Measurements from ENCODE around the gene C5AR2.
A peak's percentile ranks its signal among the peaks of the same experiment; 100 is the strongest.

Gene C5AR2

DNA sequence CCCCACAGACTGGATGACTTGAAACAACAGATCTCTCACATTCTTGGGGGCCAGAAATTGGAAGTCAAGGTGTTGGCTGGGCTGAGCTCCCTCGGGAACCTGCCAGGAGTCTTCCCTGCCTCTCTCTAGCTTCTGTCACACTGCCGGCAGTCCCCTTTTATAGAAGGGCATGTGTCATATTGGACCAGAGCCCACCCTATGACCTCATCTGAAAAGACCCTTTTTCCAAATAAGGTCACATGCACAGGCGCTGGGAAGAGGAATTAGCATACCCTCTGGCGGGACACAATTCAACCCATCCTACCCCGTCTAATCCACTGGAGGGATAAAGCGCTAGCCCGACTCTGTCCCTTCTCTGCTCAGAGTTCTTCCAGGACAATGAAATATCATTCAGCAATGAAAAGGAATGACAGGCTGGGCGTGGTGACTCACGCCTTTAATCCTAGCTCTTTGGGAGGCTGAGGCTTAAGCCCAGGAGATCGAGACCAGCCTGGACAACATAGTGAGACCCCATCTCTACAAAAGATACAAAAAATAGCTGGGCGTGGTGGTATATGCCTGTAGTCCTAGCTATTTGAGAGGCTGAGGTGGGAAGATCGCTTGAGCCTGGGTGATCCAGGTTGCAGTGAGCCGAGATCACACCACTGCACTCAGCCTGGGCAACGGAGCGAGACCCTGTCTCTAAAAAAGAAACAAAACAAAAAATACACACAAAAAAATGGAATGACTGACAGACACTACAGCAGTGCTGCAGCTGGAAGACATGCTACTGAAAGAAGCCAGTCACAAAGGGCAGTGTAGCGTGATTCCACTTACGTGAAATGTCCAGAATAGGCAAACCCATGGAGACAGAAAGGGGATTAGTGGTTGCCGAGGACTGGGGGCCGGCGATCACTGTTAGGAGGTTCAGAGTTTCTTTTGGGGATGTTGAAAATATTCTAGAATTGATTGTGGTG is 58.8 kb downstream of the C5AR2 start:
- no peak for DNase-seq

DNA sequence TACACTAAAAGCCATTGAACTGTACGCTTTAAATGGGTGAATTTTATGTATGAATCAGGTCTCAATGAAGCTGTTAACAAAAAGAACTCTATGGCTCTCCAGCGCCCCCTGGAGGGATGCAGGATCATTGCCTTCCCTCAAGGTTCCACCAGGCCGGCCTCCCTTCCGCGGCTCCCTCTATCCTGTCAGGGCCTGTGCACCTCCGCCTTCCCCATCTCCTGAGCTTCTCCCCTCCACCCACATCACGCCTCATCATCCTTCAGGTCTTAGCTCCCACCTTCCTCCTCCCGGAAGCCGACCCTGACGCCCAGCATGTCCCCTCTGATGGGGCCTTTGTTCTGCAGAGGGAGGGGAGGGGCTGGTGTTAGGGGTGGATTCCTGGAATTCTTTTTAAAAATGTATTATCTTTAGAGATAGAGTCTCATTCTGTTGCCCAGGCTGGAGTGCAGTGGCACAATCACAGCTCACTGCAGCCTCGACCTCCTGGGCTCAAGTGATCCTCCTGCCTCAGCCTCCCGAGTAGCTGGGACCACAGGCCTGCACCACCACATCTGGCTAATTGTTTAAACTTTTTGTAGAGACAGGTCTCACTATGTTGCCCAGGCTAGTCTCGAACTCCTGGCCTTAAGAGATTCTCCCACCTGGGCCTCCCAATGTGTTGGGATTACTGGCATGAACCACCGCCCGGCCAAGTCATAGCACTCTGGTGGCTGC is 59.7 kb downstream of the C5AR2 start:
- DNase-seq: peak; percentile 66 to 83

Measured in stimulated activated CD4-positive, alpha-beta T cell treated with anti-CD3 and anti-CD28 coated beads, Interleukin-4, amount 100 ng/mL, for 4 hours (primary cell).